Right atrium auricular region (tissue), 2 donors: ENCODE results near the gene RBM43. TPM values are rescaled to one million over a fixed set of nuclear protein-coding genes. Genes with fewer than 3 reads are reported as not detected.

Source experiments
- DNase-seq: peaks from one replicate; pipeline ENCODE4 v3.0.0-alpha.2; 2019; ENCODE audit warnings: low spot score
- H3K27ac ChIP-seq, 2 donors: fragments of 200-600 bp; sonication (generic); 1 replicate in 1 of 2; 2 replicates in 1 of 2; pipeline ENCODE4 v1.5.1; 2016 to 2019
- H3K27me3 ChIP-seq, 2 donors: fragments of 200-600 bp; sonication (generic); one replicate each; pipeline versions ENCODE4 v1.5.1 to v1.6.0; 2017 to 2019
- H3K36me3 ChIP-seq: fragments of 200-600 bp; sonication (generic); one replicate; pipeline ENCODE4 v1.5.1; 2016
- H3K4me1 ChIP-seq, 2 donors: fragments of 200-600 bp; sonication (generic); one replicate each; pipeline versions ENCODE4 v1.5.1 to v1.6.0; 2017 to 2019
- H3K4me3 ChIP-seq, 2 donors: fragments of 200-600 bp; sonication (generic); 1 replicate in 1 of 2; 2 replicates in 1 of 2; pipeline ENCODE4 v1.5.1; 2017 to 2019; ENCODE audit warnings: mild to moderate bottlenecking in 1 of 2, moderate library complexity in 1 of 2
- H3K9me3 ChIP-seq, 2 donors: fragments of 200-600 bp; sonication (generic); one replicate each; pipeline ENCODE4 v1.5.1; 2019
- CTCF ChIP-seq, 2 donors: fragments of 200-600 bp; sonication (generic); IDR thresholded peaks; one replicate each; pipeline ENCODE4 v1.5.1; 2019; ENCODE audit warnings: antibody characterized with exemption in 2 of 2
- total RNA-seq, 2 donors: library from RNA; depleted of rRNA; stranded (reverse); fragments of >200 nt; gene quantifications; one replicate each; pipeline ENCODE4 v1.1.0, GENCODE V29; 2016

The RBM43 gene
- total RNA-seq, 2 donors from 2014 or later = 1.6 to 2.0 TPM

GRCh38 chr2:151230627-151231140 is 31.0 kb downstream of the RBM43 start:
- no peak for DNase-seq
- Histone ChIP-seq H3K4me1 (no peaks in the 10 kb centered on the region), H3K27ac (no peak overlapping the region), H3K9me3 (no peaks in the 10 kb centered on the region), H3K27me3 (no peaks in the 10 kb centered on the region), H3K4me3 (no peak overlapping the region), H3K36me3 (no peaks in the 10 kb centered on the region)
- no peak for TF ChIP-seq CTCF (IDR thresholded peaks at IDR 0.05)

GRCh38 chr2:151228847-151229512 is 32.7 kb downstream of the RBM43 start:
- Histone ChIP-seq H3K4me3 (no peak overlapping the region), H3K27me3 (no peaks in the 10 kb centered on the region), H3K27ac (no peak overlapping the region), H3K9me3 (no peaks in the 10 kb centered on the region), H3K36me3 (no peaks in the 10 kb centered on the region), H3K4me1 (no peaks in the 10 kb centered on the region)
- DNase-seq = no peak
- TF ChIP-seq CTCF (IDR thresholded peaks at IDR 0.05) = no peak

GRCh38 chr2:151217343-151217742 is 44.3 kb downstream of the RBM43 start:
- no peak for DNase-seq
- no peaks in the 10 kb centered on the region for H3K9me3 ChIP-seq
- no peaks in the 10 kb centered on the region for H3K36me3 ChIP-seq
- TF ChIP-seq CTCF (IDR thresholded peaks at IDR 0.05) = no peak
- no peak overlapping the region for H3K4me3 ChIP-seq
- H3K4me1 ChIP-seq = no peaks in the 10 kb centered on the region
- H3K27me3 ChIP-seq = no peaks in the 10 kb centered on the region
- H3K27ac ChIP-seq = no peak overlapping the region

- H3K4me3 ChIP-seq = no peak overlapping the region
- TF ChIP-seq CTCF (IDR thresholded peaks at IDR 0.05) = no peak
- no peaks in the 10 kb centered on the region for H3K4me1 ChIP-seq
These were observed 54.6 kb downstream of the RBM43 start for GRCh38 chr2:151207100-151207499.

GRCh38 chr2:151206446-151206968 is 55.2 kb downstream of the RBM43 start:
- no peak for TF ChIP-seq CTCF (IDR thresholded peaks at IDR 0.05)
- no peak for DNase-seq
- no peak overlapping the region for H3K27ac ChIP-seq
- H3K9me3 ChIP-seq = no peaks in the 10 kb centered on the region
- H3K36me3 ChIP-seq = no peaks in the 10 kb centered on the region
- H3K27me3 ChIP-seq = no peaks in the 10 kb centered on the region
- H3K4me1 ChIP-seq = no peaks in the 10 kb centered on the region
- H3K4me3 ChIP-seq = no peak overlapping the region

More at GRCh38 chr2:151207100-151207499, 54.6 kb downstream of the RBM43 start:
- Histone ChIP-seq H3K36me3 (no peaks in the 10 kb centered on the region), H3K27ac (no peak overlapping the region), H3K9me3 (no peaks in the 10 kb centered on the region), H3K27me3 (no peaks in the 10 kb centered on the region)
- DNase-seq = no peak
